Measurements from ENCODE around the gene SCARF2. TPM values are rescaled to one million over a fixed set of nuclear protein-coding genes. Genes with fewer than 3 reads are reported as not detected.

Gene SCARF2
- total and polyA plus RNA-seq, 2 of the 13 experiments (the other 11 are each of a cell fraction or from before 2014, with no cell fraction given): 3.3 to 6.2 TPM

GRCh38 chr22:20436307-20436767 lies 1.3 kb downstream of the SCARF2 start:
- no peaks in the 10 kb centered on the region for H3K9me3 ChIP-seq (ENCODE audit: low read length)
- DNase-seq (ENCODE audit: low spot score): no peak
- peaks cover 15% of the 10 kb centered on the region for H4K20me1 ChIP-seq (ENCODE audit: insufficient read depth, low read length)
- intact Hi-C loops (cut with micrococcal nuclease; ENCODE audit: unreplicated experiment): no loop called here
- no peak for FAIRE-seq
- 0% methylated on average over 3 of the region's 56 CpGs for WGBS (ENCODE audit: low lambda C conversion rate)
- H2AFZ ChIP-seq (ENCODE audit: low read length): no peak overlapping the region
- H3K9ac ChIP-seq (ENCODE audit: insufficient read depth, low read depth, low read length): peak overlapping the region; percentile 74
- POLR2A ChIA-PET: no interaction called here
- no TSS peak for BruUV-seq (replicated peaks)
- peak overlapping the region; percentile 77 to 91 (median 87) for H3K4me3 ChIP-seq (replicated peaks in 1 of 3; ENCODE audit: insufficient read depth in 1 of 3, low read depth in 2 of 3, low read length in 3 of 3)
- H3K4me2 ChIP-seq (ENCODE audit: low read depth, low read length): peak overlapping the region; percentile 100
- in situ Hi-C loops (cut with HindIII; ENCODE audit: extremely low pct_ligation_motif_present, low pct_unique_long_range_greater_than_20kb): no loop called here
- H3K79me2 ChIP-seq (ENCODE audit: insufficient read depth, low read length): peaks cover 20% of the 10 kb centered on the region
- ATAC-seq: peak; percentile 43
- H3K36me3 ChIP-seq (replicated peaks in 1 of 2; ENCODE audit: control insufficient read depth in 1 of 2, insufficient read depth in 2 of 2, low read length in 2 of 2): peaks cover 0 to 2% of the 10 kb centered on the region in 2 experiments; a peak in 2 of 5 replicates
- CTCF ChIA-PET (ENCODE audit: low intra/inter-chr PET ratio, low total read pairs): no interaction called here
- H3K27me3 ChIP-seq (ENCODE audit: control insufficient read depth in 1 of 2, insufficient read depth in 2 of 2, low read length in 2 of 2): no peaks in the 10 kb centered on the region
- H3K4me1 ChIP-seq (ENCODE audit: insufficient read depth, low read length): peaks cover 47% of the 10 kb centered on the region
- no peak overlapping the region for H3K27ac ChIP-seq (ENCODE audit: extremely low read length, insufficient read depth, low read length)
- TF ChIP-seq ZNF740 (CRISPR knock-in tag; IDR thresholded peaks at IDR 0.05) (no peak), ZNF687 (CRISPR knock-in tag; IDR thresholded peaks at IDR 0.05) (peak; percentile 1; the same call in 1 of the 2 replicates), BCL6 (CRISPR knock-in tag; IDR thresholded peaks at IDR 0.05) (no peak), FOXA3 (CRISPR knock-in tag; IDR thresholded peaks at IDR 0.05) (no peak), RBM39 (IDR thresholded peaks at IDR 0.05; ENCODE audit: low read depth, low read length, poor library complexity, severe bottlenecking) (peak; percentile 18), ETV6 (CRISPR knock-in tag; conservative IDR thresholded peaks at IDR 0.05) (no peak), ZNF563 (CRISPR knock-in tag; IDR thresholded peaks at IDR 0.05) (peak; percentile 24; the same call in 1 of the 2 replicates), ZNF761 (CRISPR knock-in tag; conservative IDR thresholded peaks at IDR 0.05) (no peak), ZNF292 (CRISPR knock-in tag; IDR thresholded peaks at IDR 0.05; ENCODE audit: borderline replicate concordance, low read depth) (no peak), XRCC5 (optimal IDR thresholded peaks at IDR 0.05; ENCODE audit: low read length) (no peak), ZNF441 (CRISPR knock-in tag; IDR thresholded peaks at IDR 0.05; ENCODE audit: borderline replicate concordance) (peak; percentile 55; the same call in 1 of the 2 replicates)
- TF ChIP-seq, protein P1, sequence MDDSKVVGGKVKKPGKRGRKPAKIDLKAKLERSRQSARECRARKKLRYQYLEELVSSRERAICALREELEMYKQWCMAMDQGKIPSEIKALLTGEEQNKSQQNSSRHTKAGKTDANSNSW (CRISPR knock-in tag; IDR thresholded peaks at IDR 0.05; ENCODE audit: borderline replicate concordance): no peak
- TF ChIP-seq, protein P2, sequence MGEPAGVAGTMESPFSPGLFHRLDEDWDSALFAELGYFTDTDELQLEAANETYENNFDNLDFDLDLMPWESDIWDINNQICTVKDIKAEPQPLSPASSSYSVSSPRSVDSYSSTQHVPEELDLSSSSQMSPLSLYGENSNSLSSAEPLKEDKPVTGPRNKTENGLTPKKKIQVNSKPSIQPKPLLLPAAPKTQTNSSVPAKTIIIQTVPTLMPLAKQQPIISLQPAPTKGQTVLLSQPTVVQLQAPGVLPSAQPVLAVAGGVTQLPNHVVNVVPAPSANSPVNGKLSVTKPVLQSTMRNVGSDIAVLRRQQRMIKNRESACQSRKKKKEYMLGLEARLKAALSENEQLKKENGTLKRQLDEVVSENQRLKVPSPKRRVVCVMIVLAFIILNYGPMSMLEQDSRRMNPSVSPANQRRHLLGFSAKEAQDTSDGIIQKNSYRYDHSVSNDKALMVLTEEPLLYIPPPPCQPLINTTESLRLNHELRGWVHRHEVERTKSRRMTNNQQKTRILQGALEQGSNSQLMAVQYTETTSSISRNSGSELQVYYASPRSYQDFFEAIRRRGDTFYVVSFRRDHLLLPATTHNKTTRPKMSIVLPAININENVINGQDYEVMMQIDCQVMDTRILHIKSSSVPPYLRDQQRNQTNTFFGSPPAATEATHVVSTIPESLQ (CRISPR knock-in tag; conservative IDR thresholded peaks at IDR 0.05): no peak
- TF ChIP-seq, protein P3, sequence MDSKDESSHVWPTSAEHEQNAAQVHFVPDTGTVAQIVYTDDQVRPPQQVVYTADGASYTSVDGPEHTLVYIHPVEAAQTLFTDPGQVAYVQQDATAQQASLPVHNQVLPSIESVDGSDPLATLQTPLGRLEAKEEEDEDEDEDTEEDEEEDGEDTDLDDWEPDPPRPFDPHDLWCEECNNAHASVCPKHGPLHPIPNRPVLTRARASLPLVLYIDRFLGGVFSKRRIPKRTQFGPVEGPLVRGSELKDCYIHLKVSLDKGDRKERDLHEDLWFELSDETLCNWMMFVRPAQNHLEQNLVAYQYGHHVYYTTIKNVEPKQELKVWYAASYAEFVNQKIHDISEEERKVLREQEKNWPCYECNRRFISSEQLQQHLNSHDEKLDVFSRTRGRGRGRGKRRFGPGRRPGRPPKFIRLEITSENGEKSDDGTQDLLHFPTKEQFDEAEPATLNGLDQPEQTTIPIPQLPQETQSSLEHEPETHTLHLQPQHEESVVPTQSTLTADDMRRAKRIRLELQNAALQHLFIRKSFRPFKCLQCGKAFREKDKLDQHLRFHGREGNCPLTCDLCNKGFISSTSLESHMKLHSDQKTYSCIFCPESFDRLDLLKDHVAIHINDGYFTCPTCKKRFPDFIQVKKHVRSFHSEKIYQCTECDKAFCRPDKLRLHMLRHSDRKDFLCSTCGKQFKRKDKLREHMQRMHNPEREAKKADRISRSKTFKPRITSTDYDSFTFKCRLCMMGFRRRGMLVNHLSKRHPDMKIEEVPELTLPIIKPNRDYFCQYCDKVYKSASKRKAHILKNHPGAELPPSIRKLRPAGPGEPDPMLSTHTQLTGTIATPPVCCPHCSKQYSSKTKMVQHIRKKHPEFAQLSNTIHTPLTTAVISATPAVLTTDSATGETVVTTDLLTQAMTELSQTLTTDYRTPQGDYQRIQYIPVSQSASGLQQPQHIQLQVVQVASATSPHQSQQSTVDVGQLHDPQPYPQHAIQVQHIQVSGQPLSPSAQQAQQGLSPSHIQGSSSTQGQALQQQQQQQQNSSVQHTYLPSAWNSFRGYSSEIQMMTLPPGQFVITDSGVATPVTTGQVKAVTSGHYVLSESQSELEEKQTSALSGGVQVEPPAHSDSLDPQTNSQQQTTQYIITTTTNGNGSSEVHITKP (CRISPR knock-in tag; IDR thresholded peaks at IDR 0.05; ENCODE audit: low read depth): no peak

All from HepG2 (cell line).